Measurements from ENCODE around the gene SENP3.
A peak's percentile ranks its signal among the peaks of the same experiment; 100 is the strongest.

Gene SENP3

DNA sequence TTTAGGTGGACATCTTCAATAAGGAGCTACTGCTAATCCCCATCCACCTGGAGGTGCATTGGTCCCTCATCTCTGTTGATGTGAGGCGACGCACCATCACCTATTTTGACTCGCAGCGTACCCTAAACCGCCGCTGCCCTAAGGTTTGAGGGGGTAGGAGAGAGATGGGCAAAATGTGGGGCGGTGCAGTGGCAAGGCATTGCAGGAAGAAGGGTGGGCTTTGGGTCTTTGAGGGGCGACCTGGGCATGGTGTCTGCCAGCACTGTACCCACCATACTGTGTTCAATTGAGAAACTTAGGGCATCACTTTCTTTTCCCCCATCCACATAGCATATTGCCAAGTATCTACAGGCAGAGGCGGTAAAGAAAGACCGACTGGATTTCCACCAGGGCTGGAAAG, 8.6 kb downstream of the SENP3 start:
- no peaks in the 10 kb centered on the region for H3K9me3 ChIP-seq
- intact Hi-C loops (cut with DNase I; ENCODE audit: low total_unique reads), result no loop called here

DNA sequence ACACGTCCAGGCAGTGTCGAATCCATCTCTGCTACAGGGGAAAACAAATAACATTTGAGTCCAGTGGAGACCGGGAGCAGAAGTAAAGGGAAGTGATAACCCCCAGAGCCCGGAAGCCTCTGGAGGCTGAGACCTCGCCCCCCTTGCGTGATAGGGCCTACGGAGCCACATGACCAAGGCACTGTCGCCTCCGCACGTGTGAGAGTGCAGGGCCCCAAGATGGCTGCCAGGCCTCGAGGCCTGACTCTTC, 10.5 kb downstream of the SENP3 start:
- no peaks in the 10 kb centered on the region for H3K9me3 ChIP-seq
- peak overlapping the region; percentile 85 to 100 for H3K4me3 ChIP-seq
- peaks cover 44 to 82% (median 53%) of the 10 kb centered on the region in 3 donors for H3K36me3 ChIP-seq
- peaks cover 0 to 30% (median 23%) of the 10 kb centered on the region in 4 donors for H3K4me1 ChIP-seq
- peak overlapping the region; percentile 80 to 100 for H3K27ac ChIP-seq
- intact Hi-C loops (cut with DNase I; ENCODE audit: low total_unique reads), result no loop called here
- H3K27me3 ChIP-seq, result no peaks in the 10 kb centered on the region
- TF ChIP-seq, protein P1, sequence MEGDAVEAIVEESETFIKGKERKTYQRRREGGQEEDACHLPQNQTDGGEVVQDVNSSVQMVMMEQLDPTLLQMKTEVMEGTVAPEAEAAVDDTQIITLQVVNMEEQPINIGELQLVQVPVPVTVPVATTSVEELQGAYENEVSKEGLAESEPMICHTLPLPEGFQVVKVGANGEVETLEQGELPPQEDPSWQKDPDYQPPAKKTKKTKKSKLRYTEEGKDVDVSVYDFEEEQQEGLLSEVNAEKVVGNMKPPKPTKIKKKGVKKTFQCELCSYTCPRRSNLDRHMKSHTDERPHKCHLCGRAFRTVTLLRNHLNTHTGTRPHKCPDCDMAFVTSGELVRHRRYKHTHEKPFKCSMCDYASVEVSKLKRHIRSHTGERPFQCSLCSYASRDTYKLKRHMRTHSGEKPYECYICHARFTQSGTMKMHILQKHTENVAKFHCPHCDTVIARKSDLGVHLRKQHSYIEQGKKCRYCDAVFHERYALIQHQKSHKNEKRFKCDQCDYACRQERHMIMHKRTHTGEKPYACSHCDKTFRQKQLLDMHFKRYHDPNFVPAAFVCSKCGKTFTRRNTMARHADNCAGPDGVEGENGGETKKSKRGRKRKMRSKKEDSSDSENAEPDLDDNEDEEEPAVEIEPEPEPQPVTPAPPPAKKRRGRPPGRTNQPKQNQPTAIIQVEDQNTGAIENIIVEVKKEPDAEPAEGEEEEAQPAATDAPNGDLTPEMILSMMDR (IDR thresholded peaks at IDR 0.05), result no peak
- DNase-seq, result no peak

More for the DNA sequence above, 8.6 kb downstream of the SENP3 start:
- H3K4me3 ChIP-seq, result no peak overlapping the region
- peaks cover 43 to 82% (median 53%) of the 10 kb centered on the region in 3 donors for H3K36me3 ChIP-seq
- no peak overlapping the region for H3K27ac ChIP-seq
- TF ChIP-seq, protein P1 (IDR thresholded peaks at IDR 0.05), result no peak
- peaks cover 0 to 27% (median 18%) of the 10 kb centered on the region in 4 donors for H3K4me1 ChIP-seq
- no peaks in the 10 kb centered on the region for H3K27me3 ChIP-seq
- no peak for DNase-seq

DNA sequence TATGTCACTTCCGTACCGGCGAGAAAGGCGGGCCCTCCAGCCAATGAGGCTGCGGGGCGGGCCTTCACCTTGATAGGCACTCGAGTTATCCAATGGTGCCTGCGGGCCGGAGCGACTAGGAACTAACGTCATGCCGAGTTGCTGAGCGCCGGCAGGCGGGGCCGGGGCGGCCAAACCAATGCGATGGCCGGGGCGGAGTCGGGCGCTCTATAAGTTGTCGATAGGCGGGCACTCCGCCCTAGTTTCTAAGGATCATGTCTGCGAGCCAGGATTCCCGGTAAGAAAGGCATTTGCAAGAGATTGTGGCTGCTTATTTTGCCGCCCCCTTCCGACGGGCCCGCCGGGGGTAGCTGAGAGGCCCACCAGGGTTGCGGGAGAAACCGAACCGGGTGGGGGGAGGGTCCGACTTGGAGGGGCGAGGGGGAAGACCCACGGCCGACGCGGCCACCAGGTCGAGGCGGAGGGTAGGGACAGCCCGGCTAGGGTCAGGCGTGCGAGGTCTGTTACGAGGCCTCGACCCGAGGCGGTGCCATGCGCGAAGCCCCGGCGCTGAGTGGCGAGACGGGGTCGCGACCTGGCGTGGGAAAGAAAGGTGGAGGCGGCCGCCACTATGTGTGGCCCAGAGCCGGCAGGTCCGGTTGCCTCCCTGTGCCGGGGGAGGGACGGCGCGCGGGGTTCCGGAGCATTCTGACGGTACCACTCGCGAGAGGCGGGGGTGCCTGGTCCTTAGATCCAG, 11.0 kb downstream of the SENP3 start:
- TF ChIP-seq, protein P1 (IDR thresholded peaks at IDR 0.05), result no peak
- peak overlapping the region; percentile 98 to 100 for H3K27ac ChIP-seq
- H3K36me3 ChIP-seq, result peaks cover 45 to 82% (median 54%) of the 10 kb centered on the region in 3 donors
- intact Hi-C loops (cut with DNase I; ENCODE audit: low total_unique reads), result no loop called here
- no peaks in the 10 kb centered on the region for H3K27me3 ChIP-seq
- H3K4me3 ChIP-seq, result peak overlapping the region; percentile 85 to 100
- no peaks in the 10 kb centered on the region for H3K9me3 ChIP-seq
- DNase-seq, result peak; percentile 100
- H3K4me1 ChIP-seq, result peaks cover 0 to 30% (median 23%) of the 10 kb centered on the region in 4 donors

DNA sequence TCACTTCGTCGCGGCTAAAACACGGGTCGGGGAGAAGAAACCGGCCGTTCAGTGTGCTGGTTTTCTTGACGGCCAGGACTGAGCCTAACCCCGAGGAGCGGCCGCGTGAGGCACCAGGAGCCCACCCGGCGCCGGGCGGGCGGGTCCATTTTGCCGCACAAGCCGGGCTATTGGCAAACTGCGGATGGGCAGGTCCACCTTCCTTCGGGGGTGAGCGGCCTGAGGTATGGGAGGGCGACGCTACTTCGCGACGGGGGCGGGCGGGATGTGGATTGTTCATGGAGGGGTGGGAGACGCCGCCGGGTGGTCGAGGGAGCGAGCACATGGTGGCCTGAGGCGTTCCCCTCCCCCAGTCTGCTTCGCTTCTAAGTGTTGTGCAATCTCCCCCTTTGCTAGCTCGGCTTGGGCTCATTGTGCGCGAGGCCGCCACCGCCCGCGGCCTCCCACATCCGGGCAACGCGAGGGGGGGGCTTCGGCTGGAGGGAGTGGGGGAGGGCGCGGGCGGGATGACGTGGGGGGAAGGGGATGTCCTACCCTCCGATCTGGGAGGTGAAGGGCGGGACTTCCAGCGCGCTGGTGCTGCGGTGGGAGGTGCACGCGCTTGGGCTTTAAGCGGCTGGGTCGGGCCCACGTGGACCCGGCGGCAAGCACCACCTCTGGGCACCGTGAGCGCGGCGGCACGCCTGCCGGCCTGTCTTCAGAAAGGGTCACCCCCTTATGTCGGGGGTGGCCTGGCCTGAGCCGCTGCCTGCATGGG, 11.8 kb downstream of the SENP3 start:
- DNase-seq, result peak; percentile 89 to 96
- peaks cover 0 to 31% (median 23%) of the 10 kb centered on the region in 4 donors for H3K4me1 ChIP-seq
- peaks cover 52 to 85% (median 57%) of the 10 kb centered on the region in 3 donors for H3K36me3 ChIP-seq
- intact Hi-C loops (cut with DNase I; ENCODE audit: low total_unique reads), result no loop called here
- TF ChIP-seq, protein P1 (IDR thresholded peaks at IDR 0.05), result no peak
- H3K4me3 ChIP-seq, result peak overlapping the region; percentile 85 to 100
- peak overlapping the region; percentile 98 to 100 for H3K27ac ChIP-seq
- no peaks in the 10 kb centered on the region for H3K27me3 ChIP-seq
- H3K9me3 ChIP-seq, result no peaks in the 10 kb centered on the region

DNA sequence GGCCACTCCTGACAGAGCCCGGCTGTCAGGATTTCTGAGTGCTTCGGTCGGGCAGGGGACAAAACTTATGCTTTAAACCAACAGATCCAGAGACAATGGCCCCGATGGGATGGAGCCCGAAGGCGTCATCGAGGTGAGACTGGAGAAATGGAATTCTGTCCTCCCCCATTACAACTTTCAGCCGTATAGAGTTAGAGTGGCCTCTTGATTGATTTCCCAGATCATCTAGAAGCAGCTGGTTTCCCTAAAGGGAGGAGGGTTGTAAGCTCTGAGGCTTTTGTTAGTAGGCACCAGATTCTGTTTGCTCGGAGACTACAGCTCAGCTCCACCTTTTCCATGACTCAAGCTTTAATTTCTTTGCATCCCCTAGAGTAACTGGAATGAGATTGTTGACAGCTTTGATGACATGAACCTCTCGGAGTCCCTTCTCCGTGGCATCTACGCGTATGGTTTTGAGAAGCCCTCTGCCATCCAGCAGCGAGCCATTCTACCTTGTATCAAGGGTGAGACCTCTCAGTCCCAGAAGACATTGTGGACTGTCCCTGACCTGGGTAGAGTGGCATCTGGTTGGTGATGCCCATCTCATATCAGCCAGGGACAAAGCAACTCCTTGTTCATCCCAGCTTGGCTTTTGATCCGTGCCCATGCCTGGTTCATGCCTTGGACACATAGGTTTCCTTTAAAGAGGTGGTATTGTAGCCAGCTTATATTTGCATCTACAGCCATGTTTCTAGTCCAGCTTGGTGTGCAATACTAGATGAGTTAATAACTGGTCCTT, 12.6 kb downstream of the SENP3 start:
- no peak for DNase-seq
- H3K36me3 ChIP-seq, result peaks cover 56 to 86% (median 59%) of the 10 kb centered on the region in 3 donors
- peak overlapping the region; percentile 85 to 100 for H3K4me3 ChIP-seq
- peaks cover 0 to 40% (median 29%) of the 10 kb centered on the region in 4 donors for H3K4me1 ChIP-seq
- peak overlapping the region; percentile 98 to 100 for H3K27ac ChIP-seq
- intact Hi-C loops (cut with DNase I; ENCODE audit: low total_unique reads), result no loop called here
- H3K27me3 ChIP-seq, result no peaks in the 10 kb centered on the region
- no peaks in the 10 kb centered on the region for H3K9me3 ChIP-seq
- TF ChIP-seq, protein P1 (IDR thresholded peaks at IDR 0.05), result no peak

Data from tibial artery (tissue), 4 donors.